Stimulated activated CD4-positive, alpha-beta T cell treated with anti-CD3 and anti-CD28 coated beads, Interleukin-2, amount 100 ng/mL, for 48 hours (primary cell): ENCODE results near the gene NAIP.
"Not testable (repeated sequence)": the region's sequence is repeated elsewhere in the genome, so short reads cannot be mapped to it uniquely, and the experiment has no call there.

ENCODE experiments used
- DNase-seq, 2 donors: peaks; one replicate each; pipeline ENCODE4 v3.0.0-alpha.2; 2020

The NAIP gene

GRCh38 chr5:71025289-71025953 lies at the start of gene NAIP:
TSS of gene NAIP (minus strand) at chr5:71025339. CDS start at chr5:71012915, 12,424 bp downstream.
- DNase-seq, result not testable (repeated sequence)

- not testable (repeated sequence) for DNase-seq
Measured at GRCh38 chr5:71067262-71067928, 42.3 kb upstream of the NAIP start, which contains the start of gene GTF2H2. TSS of gene GTF2H2 (minus strand) at chr5:71067676. CDS start at chr5:71062763, 4,913 bp downstream.

GRCh38 chr5:71061322-71061721 lies 36.2 kb upstream of the NAIP start:
- DNase-seq, result not testable (repeated sequence)

GRCh38 chr5:71059426-71059825 lies 34.3 kb upstream of the NAIP start:
- not testable (repeated sequence) for DNase-seq

GRCh38 chr5:71044808-71045207 lies 19.7 kb upstream of the NAIP start:
- DNase-seq, result not testable (repeated sequence)

- not testable (repeated sequence) for DNase-seq
Measured at GRCh38 chr5:71044128-71044527, 19.0 kb upstream of the NAIP start.

- not testable (repeated sequence) for DNase-seq
Measured at GRCh38 chr5:71031046-71031776, 6.1 kb upstream of the NAIP start.

GRCh38 chr5:71020643-71021042 lies 4.5 kb downstream of the NAIP start:
- DNase-seq, result not testable (repeated sequence)

- not testable (repeated sequence) for DNase-seq
Measured at GRCh38 chr5:71018376-71019005, 6.6 kb downstream of the NAIP start.

GRCh38 chr5:71014176-71014575 lies 11.0 kb downstream of the NAIP start:
- DNase-seq, result no peak

- DNase-seq, result no peak
Measured at GRCh38 chr5:71013575-71013974, 11.6 kb downstream of the NAIP start.

GRCh38 chr5:71011194-71011792 lies 13.8 kb downstream of the NAIP start:
- DNase-seq, result no peak

- not testable (repeated sequence) for DNase-seq
Measured at GRCh38 chr5:71006983-71007382, 18.2 kb downstream of the NAIP start.

GRCh38 chr5:70984882-70985281 lies 40.3 kb downstream of the NAIP start:
- DNase-seq, result not testable (repeated sequence)

GRCh38 chr5:70967220-70967619 lies 57.9 kb downstream of the NAIP start:
- not testable (repeated sequence) for DNase-seq

GRCh38 chr5:70964531-70964930 lies 60.6 kb downstream of the NAIP start:
- DNase-seq, result not testable (repeated sequence)

GRCh38 chr5:70953068-70953467 lies 72.1 kb downstream of the NAIP start:
- DNase-seq, result not testable (repeated sequence)

GRCh38 chr5:70932560-70932959 lies 92.6 kb downstream of the NAIP start:
- DNase-seq, result not testable (repeated sequence)

GRCh38 chr5:70931709-70932368 lies 93.3 kb downstream of the NAIP start:
- DNase-seq, result not testable (repeated sequence)

GRCh38 chr5:70925211-70925562 lies 100.0 kb downstream of the NAIP start:
- not testable (repeated sequence) for DNase-seq
